GM12891 (cell line): ENCODE results near the gene SLC22A31.

Experiments
- DNase-seq: peaks from one replicate; pipeline ENCODE4 v3.0.0; 2011; ENCODE audit warnings: low spot score; ENCODE audit not compliant: insufficient read length
- FAIRE-seq: peaks from 2 replicates; lab custom pipeline; 2011; peaks lifted over from hg19 to GRCh38; lab: Jason Lieb, UNC
- PAX5 ChIP-seq: IDR thresholded peaks from 2 replicates; pipeline ENCODE4 v1.6.1; 2011; ENCODE audit warnings: low read length, moderate library complexity, mild to moderate bottlenecking; ENCODE audit not compliant: insufficient read depth, severe bottlenecking
- POLR2A ChIP-seq: IDR thresholded peaks from 2 replicates; pipeline ENCODE4 v1.6.1; 2011; ENCODE audit warnings: low read depth, low read length, control low read depth
- POLR2AphosphoS5 ChIP-seq: IDR thresholded peaks from 2 replicates; pipeline ENCODE4 v1.6.1; 2011; ENCODE audit warnings: low read depth, low read length, control low read depth
- POU2F2 ChIP-seq: IDR thresholded peaks from 2 replicates; pipeline ENCODE4 v1.6.1; 2011; ENCODE audit warnings: low read depth, mild to moderate bottlenecking, control low read depth, low read length, moderate library complexity
- SPI1 ChIP-seq: IDR thresholded peaks from 2 replicates; pipeline ENCODE4 v1.6.1; 2011; ENCODE audit warnings: low read depth, low read length, control low read depth
- TAF1 ChIP-seq: IDR thresholded peaks from 2 replicates; pipeline ENCODE4 v1.6.1; 2011; ENCODE audit warnings: low read depth, low read length, control low read depth

SLC22A31 gene

GRCh38 chr16:89217388-89218191 lies 17.3 kb upstream of the SLC22A31 start, which contains the start of gene ZNF778:
TSS of gene ZNF778 (plus strand) at chr16:89217703. CDS start at chr16:89221128, 3,425 bp downstream.
- FAIRE-seq (peak; percentile 94), DNase-seq (peak; percentile 96)
- TF ChIP-seq SPI1 (no peak), TAF1 (peak; percentile 77; the same call in 1 of the 2 replicates), POLR2AphosphoS5 (peak; percentile 76), POLR2A (peak; percentile 76), PAX5 (no peak), POU2F2 (peak; percentile 43; the same call in 1 of the 2 replicates)

DNA sequence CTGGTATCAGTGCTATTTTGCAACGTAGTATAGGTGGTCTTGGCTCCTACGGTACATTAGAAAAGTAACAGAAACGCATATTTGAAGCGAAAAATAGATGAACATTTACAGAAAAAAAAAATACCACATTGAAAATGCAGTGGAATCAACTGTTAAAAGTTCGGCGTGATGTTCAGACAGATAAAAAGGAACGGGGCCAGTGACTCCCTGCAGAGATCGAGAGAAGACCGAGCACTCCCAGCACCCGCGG lies 16.7 kb upstream of the SLC22A31 start:
- TF ChIP-seq PAX5 (no peak), POLR2A (no peak), TAF1 (no peak), POU2F2 (no peak), POLR2AphosphoS5 (no peak), SPI1 (no peak)
- FAIRE-seq: no peak
- no peak for DNase-seq

- DNase-seq (no peak), FAIRE-seq (peak; percentile 88)
- TF ChIP-seq POLR2AphosphoS5 (no peak), POLR2A (no peak), PAX5 (no peak), SPI1 (no peak)
Observed at GRCh38 chr16:89216315-89217137, 16.2 kb upstream of the SLC22A31 start.

- DNase-seq (no peak), FAIRE-seq (no peak)
- TF ChIP-seq POLR2AphosphoS5 (no peak), POU2F2 (no peak), TAF1 (no peak), PAX5 (no peak)
Observed at GRCh38 chr16:89210904-89211515, 10.7 kb upstream of the SLC22A31 start.

- no peak for DNase-seq
- FAIRE-seq: no peak
Observed at GRCh38 chr16:89210165-89210903, 10.0 kb upstream of the SLC22A31 start.

GRCh38 chr16:89209522-89210044 lies 9.2 kb upstream of the SLC22A31 start:
- TF ChIP-seq TAF1 (no peak), POLR2AphosphoS5 (no peak), POU2F2 (no peak), SPI1 (no peak), PAX5 (no peak), POLR2A (no peak)
- FAIRE-seq (no peak), DNase-seq (no peak)

More at GRCh38 chr16:89210165-89210903, 10.0 kb upstream of the SLC22A31 start:
- TF ChIP-seq POLR2AphosphoS5: no peak
- no peak for TF ChIP-seq TAF1
- no peak for TF ChIP-seq POU2F2
- no peak for TF ChIP-seq SPI1
- no peak for TF ChIP-seq PAX5
- no peak for TF ChIP-seq POLR2A

DNA sequence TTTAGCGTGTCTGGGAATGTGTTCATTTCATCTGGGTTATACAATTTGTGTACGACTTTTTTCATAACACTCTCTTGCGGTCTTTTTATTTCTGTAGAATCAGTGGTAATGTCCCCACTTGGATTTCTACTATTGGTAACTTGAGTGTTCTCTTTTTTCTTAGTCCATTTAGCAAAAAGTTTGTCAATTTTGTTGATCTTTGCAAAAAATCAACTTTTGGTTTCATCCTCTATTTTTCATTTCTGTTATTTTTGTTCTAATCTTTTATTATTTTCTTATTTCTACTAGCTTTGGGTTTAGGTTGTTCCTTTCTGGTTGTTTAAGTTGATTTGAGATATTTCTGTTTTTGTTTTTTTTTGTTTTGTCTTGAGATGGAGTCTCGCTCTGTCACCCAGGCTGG lies 7.7 kb upstream of the SLC22A31 start:
- FAIRE-seq (no peak), DNase-seq (no peak)
- TF ChIP-seq POU2F2 (no peak), POLR2AphosphoS5 (no peak), PAX5 (no peak), TAF1 (no peak), POLR2A (no peak), SPI1 (no peak)

GRCh38 chr16:89202422-89203215 lies 2.3 kb upstream of the SLC22A31 start:
- peak; percentile 13 for FAIRE-seq
- DNase-seq: no peak
- TF ChIP-seq POU2F2 (no peak), TAF1 (no peak), POLR2A (no peak), PAX5 (no peak), POLR2AphosphoS5 (no peak), SPI1 (no peak)
